Uterus (tissue), 4 donors: ENCODE results near the gene TIGAR. TPM values are rescaled to one million over a fixed set of nuclear protein-coding genes. Genes with fewer than 3 reads are reported as not detected.

Source experiments
- DNase-seq, 2 donors: peaks; one replicate each; pipeline ENCODE4 v3.0.0-alpha.2; 2019 to 2020
- H3K27ac ChIP-seq, 2 donors: fragments of 200-600 bp; sonication (generic); 1 replicate in 1 of 2; 2 replicates in 1 of 2; pipeline ENCODE4 v1.5.1; 2016 to 2018
- H3K27me3 ChIP-seq, 2 donors: fragments of 200-600 bp; sonication (generic); one replicate each; pipeline ENCODE4 v1.5.1; 2018 to 2019; ENCODE audit warnings: control low read depth in 1 of 2
- H3K36me3 ChIP-seq, 2 donors: fragments of 200-600 bp; sonication (generic); one replicate each; pipeline ENCODE4 v1.5.1; 2019; ENCODE audit warnings: control low read depth in 1 of 2
- H3K4me1 ChIP-seq, 2 donors: fragments of 200-600 bp; sonication (generic); one replicate each; pipeline ENCODE4 v1.5.1; 2018 to 2019; ENCODE audit warnings: control low read depth in 1 of 2
- H3K4me3 ChIP-seq, 2 donors: fragments of 200-600 bp; sonication (generic); 1 replicate in 1 of 2; 2 replicates in 1 of 2; pipeline ENCODE4 v1.5.1; 2018 to 2019; ENCODE audit warnings: mild to moderate bottlenecking in 1 of 2
- H3K9me3 ChIP-seq, 2 donors: fragments of 200-600 bp; sonication (generic); one replicate each; pipeline ENCODE4 v1.5.1; 2019; ENCODE audit warnings: control low read depth in 1 of 2
- POLR2A ChIP-seq, 2 donors: fragments of 450-650 bp; IDR thresholded peaks; one replicate each; pipeline ENCODE4 v1.6.1; 2016; ENCODE audit warnings: antibody characterized with exemption in 2 of 2, mild to moderate bottlenecking in 1 of 2, moderate library complexity in 1 of 2
- intact Hi-C: fragments of 100-400 bp; cut with DNase I; formaldehyde crosslinking; loops from one replicate; pipeline ENCODE4 v1.15.1; 2023; ENCODE audit warnings: low total_unique reads
- total RNA-seq, 4 donors: library from RNA; depleted of rRNA in 3 of 4; stranded (reverse); fragments of >200 nt in 3 of 4; gene quantifications; one replicate each; pipeline versions ENCODE4 v1.1.0 to v1.2.4, GENCODE V29; 2014 to 2023
- TF ChIP-seq, protein P1 (sequence below), 4 experiments: fragments of 200-600 bp in 2 of 4; fragments of 450-650 bp in 2 of 4; sonication (generic) in 2 of 4; IDR thresholded peaks; one replicate each; pipeline ENCODE4 v1.5.1; 2016 to 2019; ENCODE audit warnings: antibody characterized with exemption in 4 of 4, mild to moderate bottlenecking in 2 of 4, moderate library complexity in 1 of 4
- donor health status: DM: yes; HTN: yes; CAD: no.

TIGAR gene
- total RNA-seq, 4 donors from 2014 or later: 0.26 to 10.6 (median 2.3) TPM

DNA sequence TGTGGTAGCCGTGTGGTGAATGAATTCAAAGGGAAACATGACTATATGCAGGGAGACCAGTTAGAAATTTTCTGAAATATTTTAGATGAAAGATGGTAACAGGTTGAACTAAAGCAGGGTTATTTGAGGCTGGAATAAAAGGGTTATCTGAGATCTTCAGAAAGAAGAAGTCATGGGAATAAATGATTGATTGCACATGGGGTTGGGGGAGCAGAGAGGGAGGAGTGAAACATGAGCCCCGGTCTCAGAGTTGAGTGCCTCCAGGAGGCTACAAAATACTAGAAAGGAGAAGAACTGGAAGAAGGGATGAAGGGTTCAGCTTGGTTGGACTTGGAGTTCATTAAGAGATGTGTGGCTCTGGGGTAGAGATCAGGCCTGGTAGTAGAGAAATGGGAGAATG is 74.8 kb downstream of the TIGAR start:
- no peak for DNase-seq
- H3K4me3 ChIP-seq: no peak overlapping the region
- intact Hi-C loops: no loop called here
- no peaks in the 10 kb centered on the region for H3K9me3 ChIP-seq
- H3K36me3 ChIP-seq: no peaks in the 10 kb centered on the region
- TF ChIP-seq, protein P1, sequence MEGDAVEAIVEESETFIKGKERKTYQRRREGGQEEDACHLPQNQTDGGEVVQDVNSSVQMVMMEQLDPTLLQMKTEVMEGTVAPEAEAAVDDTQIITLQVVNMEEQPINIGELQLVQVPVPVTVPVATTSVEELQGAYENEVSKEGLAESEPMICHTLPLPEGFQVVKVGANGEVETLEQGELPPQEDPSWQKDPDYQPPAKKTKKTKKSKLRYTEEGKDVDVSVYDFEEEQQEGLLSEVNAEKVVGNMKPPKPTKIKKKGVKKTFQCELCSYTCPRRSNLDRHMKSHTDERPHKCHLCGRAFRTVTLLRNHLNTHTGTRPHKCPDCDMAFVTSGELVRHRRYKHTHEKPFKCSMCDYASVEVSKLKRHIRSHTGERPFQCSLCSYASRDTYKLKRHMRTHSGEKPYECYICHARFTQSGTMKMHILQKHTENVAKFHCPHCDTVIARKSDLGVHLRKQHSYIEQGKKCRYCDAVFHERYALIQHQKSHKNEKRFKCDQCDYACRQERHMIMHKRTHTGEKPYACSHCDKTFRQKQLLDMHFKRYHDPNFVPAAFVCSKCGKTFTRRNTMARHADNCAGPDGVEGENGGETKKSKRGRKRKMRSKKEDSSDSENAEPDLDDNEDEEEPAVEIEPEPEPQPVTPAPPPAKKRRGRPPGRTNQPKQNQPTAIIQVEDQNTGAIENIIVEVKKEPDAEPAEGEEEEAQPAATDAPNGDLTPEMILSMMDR (IDR thresholded peaks at IDR 0.05): no peak
- TF ChIP-seq POLR2A (IDR thresholded peaks at IDR 0.05): no peak
- no peaks in the 10 kb centered on the region for H3K27me3 ChIP-seq
- H3K27ac ChIP-seq: no peak overlapping the region
- H3K4me1 ChIP-seq: no peaks in the 10 kb centered on the region

- Histone ChIP-seq H3K27me3 (no peaks in the 10 kb centered on the region), H3K36me3 (no peaks in the 10 kb centered on the region), H3K9me3 (no peaks in the 10 kb centered on the region), H3K4me3 (no peak overlapping the region), H3K27ac (no peak overlapping the region), H3K4me1 (no peaks in the 10 kb centered on the region)
- no peak for TF ChIP-seq POLR2A (IDR thresholded peaks at IDR 0.05)
- TF ChIP-seq, protein P1 (IDR thresholded peaks at IDR 0.05): no peak
- intact Hi-C loops: no loop called here
- no peak for DNase-seq
Measured at GRCh38 chr12:4401117-4401516, 80.1 kb downstream of the TIGAR start.

DNA sequence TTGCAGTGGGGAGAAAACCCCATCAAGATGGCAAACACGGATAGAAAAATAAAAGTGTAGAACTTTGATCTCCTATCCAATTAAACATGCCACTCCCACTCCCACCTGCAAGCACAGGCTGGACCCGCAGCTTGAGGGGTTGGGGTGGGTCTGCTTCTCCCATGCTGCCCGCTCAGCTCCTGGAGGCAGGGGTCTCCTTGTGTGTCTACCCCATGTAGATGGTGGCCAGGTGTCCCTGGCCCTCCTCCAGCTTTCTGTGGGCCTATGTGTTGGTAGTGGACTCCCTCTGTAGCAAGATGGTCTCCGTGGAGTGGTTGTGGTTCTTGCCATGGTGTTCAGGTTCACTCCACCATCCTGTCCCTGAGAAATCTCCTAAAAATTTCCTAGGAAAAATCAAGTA is 82.0 kb downstream of the TIGAR start:
- H3K4me3 ChIP-seq: no peak overlapping the region
- no peak for DNase-seq
- no peaks in the 10 kb centered on the region for H3K4me1 ChIP-seq
- no peak overlapping the region for H3K27ac ChIP-seq
- no peaks in the 10 kb centered on the region for H3K9me3 ChIP-seq
- intact Hi-C loops: no loop called here
- no peak for TF ChIP-seq POLR2A (IDR thresholded peaks at IDR 0.05)
- TF ChIP-seq, protein P1 (IDR thresholded peaks at IDR 0.05): no peak
- H3K36me3 ChIP-seq: no peaks in the 10 kb centered on the region
- no peaks in the 10 kb centered on the region for H3K27me3 ChIP-seq

Other genes starting within 250 kb of the TIGAR start
- 100 to 1,000 TPM in 2 of 4 donors, 10 to 100 TPM in 2; 49.4 to 210 (median 100) TPM for gene CCND2, start 47.5 kb upstream of the TIGAR start, total RNA-seq
- not detected for gene FGF23, start 58.5 kb downstream of the TIGAR start, total RNA-seq
- not detected for gene FGF6, start 124.6 kb downstream of the TIGAR start, total RNA-seq
- gene RAD51AP1, start 217.7 kb downstream of the TIGAR start, total RNA-seq: 10 to 100 TPM in 1 of 4 donors, 1 to 10 TPM in 1, not detected in 2; 1.3 to 22.8 TPM
- gene DYRK4, start 241.0 kb downstream of the TIGAR start, total RNA-seq: 10 to 100 TPM; 32.3 to 51.1 (median 41.4) TPM